ENCODE measurements around the gene REV3L. TPM values are rescaled to one million over a fixed set of nuclear protein-coding genes. Genes with fewer than 3 reads are reported as not detected.

The REV3L gene
- total RNA-seq, 1 donor from 2014 or later, result 49.0 TPM

- no peak for DNase-seq
These were observed 13.5 kb downstream of the REV3L start for GRCh38 chr6:111469543-111469942.

GRCh38 chr6:111468329-111469012 is 14.5 kb downstream of the REV3L start:
- DNase-seq, result no peak

GRCh38 chr6:111464184-111464583 is 18.8 kb downstream of the REV3L start:
- no peak for DNase-seq

GRCh38 chr6:111462770-111463391 is 20.1 kb downstream of the REV3L start:
- no peak for DNase-seq

GRCh38 chr6:111461860-111462259 is 21.2 kb downstream of the REV3L start:
- no peak for DNase-seq

- no peak for DNase-seq
These were observed 24.3 kb downstream of the REV3L start for GRCh38 chr6:111458670-111459232.

GRCh38 chr6:111456208-111456607 is 26.8 kb downstream of the REV3L start:
- no peak for DNase-seq

- no peak for DNase-seq
These were observed 32.4 kb downstream of the REV3L start for GRCh38 chr6:111450636-111451035.

GRCh38 chr6:111450087-111450486 is 32.9 kb downstream of the REV3L start:
- no peak for DNase-seq

- DNase-seq, result no peak
These were observed 33.9 kb downstream of the REV3L start for GRCh38 chr6:111449129-111449528.

GRCh38 chr6:111447051-111447450 is 36.0 kb downstream of the REV3L start:
- DNase-seq, result no peak

- DNase-seq, result no peak
These were observed 37.2 kb downstream of the REV3L start for GRCh38 chr6:111445861-111446267.

- DNase-seq, result no peak
These were observed 38.2 kb downstream of the REV3L start for GRCh38 chr6:111444794-111445193.

- no peak for DNase-seq
These were observed 41.3 kb downstream of the REV3L start for GRCh38 chr6:111441678-111442243.

- no peak for DNase-seq
These were observed 43.8 kb downstream of the REV3L start for GRCh38 chr6:111439171-111439570.

- DNase-seq, result no peak
These were observed 45.4 kb downstream of the REV3L start for GRCh38 chr6:111437573-111437972.

GRCh38 chr6:111432511-111432910 is 50.5 kb downstream of the REV3L start:
- no peak for DNase-seq

- DNase-seq, result no peak
These were observed 52.2 kb downstream of the REV3L start for GRCh38 chr6:111430605-111431376.

GRCh38 chr6:111429571-111429970 is 53.4 kb downstream of the REV3L start:
- no peak for DNase-seq

- no peak for DNase-seq
These were observed 54.2 kb downstream of the REV3L start for GRCh38 chr6:111428811-111429210.

- DNase-seq, result no peak
These were observed 55.5 kb downstream of the REV3L start for GRCh38 chr6:111427341-111428116.

Data from skin of body (tissue), 2 donors.